Measurements from ENCODE around the gene RERE.

GRCh38 chr1:8460784-8461183 is 356.7 kb downstream of the RERE start:
- TF ChIP-seq CTCF (IDR thresholded peaks at IDR 0.05; ENCODE audit: borderline replicate concordance, extremely low read depth, low read length, poor library complexity, severe bottlenecking): no peak
- TF ChIP-seq EZH2 (IDR thresholded peaks at IDR 0.05; ENCODE audit: borderline replicate concordance, low read depth, low read length, severe bottlenecking): no peak
